WI38 (cell line): Measurements from ENCODE around the gene ARHGEF26.

Experiments used
- H3K4me3 ChIP-seq: 2 replicates; pipeline ENCODE4 v1.5.1; 2011; ENCODE audit warnings: low read depth, mild to moderate bottlenecking, control low read depth, low read length
- CTCF ChIP-seq: IDR thresholded peaks from 2 replicates; pipeline ENCODE4 v1.5.1; 2012; ENCODE audit warnings: low read depth, mild to moderate bottlenecking, control low read depth, low read length

ARHGEF26 gene

GRCh38 chr3:154301561-154301960 is 180.4 kb downstream of the ARHGEF26 start:
- no peak overlapping the region for H3K4me3 ChIP-seq
- TF ChIP-seq CTCF: no peak

- H3K4me3 ChIP-seq: no peak overlapping the region
These were observed 183.1 kb downstream of the ARHGEF26 start for GRCh38 chr3:154304116-154304786.

GRCh38 chr3:154304936-154305335 is 183.7 kb downstream of the ARHGEF26 start:
- no peak for TF ChIP-seq CTCF
- H3K4me3 ChIP-seq: no peak overlapping the region

More at GRCh38 chr3:154304116-154304786, 183.1 kb downstream of the ARHGEF26 start:
- TF ChIP-seq CTCF: no peak

- no peak overlapping the region for H3K4me3 ChIP-seq
- TF ChIP-seq CTCF: no peak
These were observed 186.2 kb downstream of the ARHGEF26 start for GRCh38 chr3:154307363-154307762.
